ENCODE results near the gene MOSMO. TPM values are rescaled to one million over a fixed set of nuclear protein-coding genes. Genes with fewer than 3 reads are reported as not detected.

The MOSMO gene
- total and polyA plus RNA-seq, 9 of the 15 experiments (the other 6 are each of a cell fraction or from before 2014, with no cell fraction given) = 1.9 to 13.3 (median 7.7) TPM

- intact Hi-C loops (cut with micrococcal nuclease) = no loop called here
- Histone ChIP-seq H3K4me3 (no peak overlapping the region), H3K27ac (ENCODE audit: extremely low read depth, low read depth, low read length) (no peak overlapping the region), H2AFZ (ENCODE audit: low read depth, low read length) (no peak overlapping the region), H3K36me3 (ENCODE audit: control insufficient read depth, insufficient read depth, low read length) (no peaks in the 10 kb centered on the region), H3K27me3 (ENCODE audit: control insufficient read depth in 2 of 2, insufficient read depth in 2 of 2, low read length in 2 of 2) (peaks cover 0 to 4% of the 10 kb centered on the region in 2 experiments; a peak in 2 of 5 replicates), H3K9ac (ENCODE audit: insufficient read depth in 1 of 2, low read depth in 2 of 2, low read length in 2 of 2) (no peak overlapping the region), H3K4me2 (ENCODE audit: insufficient read depth, low read length) (no peak overlapping the region), H4K20me1 (replicated peaks; ENCODE audit: control insufficient read depth, insufficient read depth, low read length) (no peaks in the 10 kb centered on the region), H3K9me3 (replicated peaks; ENCODE audit: control insufficient read depth, insufficient read depth, low read depth, low read length) (no peaks in the 10 kb centered on the region), H3K4me1 (replicated peaks in 1 of 2; ENCODE audit: control insufficient read depth in 2 of 2, insufficient read depth in 2 of 2, low read length in 2 of 2) (peaks cover 7 to 23% of the 10 kb centered on the region in 2 experiments; a peak in 4 of 5 replicates), H3K79me2 (ENCODE audit: control insufficient read depth, insufficient read depth, low read length) (peaks cover 12% of the 10 kb centered on the region), H3K9me1 (ENCODE audit: control insufficient read depth, insufficient read depth, low read length) (no peaks in the 10 kb centered on the region)
- 10% methylated on average over 3 of the region's 3 CpGs for WGBS (ENCODE audit: insufficient coverage, low coverage, missing lambda C conversion rate)
- TF ChIP-seq MLLT1 (IDR thresholded peaks at IDR 0.05) (no peak), FOXK1 (CRISPR knock-in tag; IDR thresholded peaks at IDR 0.05; ENCODE audit: borderline replicate concordance) (no peak), MEIS2 (IDR thresholded peaks at IDR 0.05; ENCODE audit: partially characterized antibody) (peak; percentile 26), ZNF41 (CRISPR knock-in tag; conservative IDR thresholded peaks at IDR 0.05) (no peak), ZNF551 (CRISPR knock-in tag; IDR thresholded peaks at IDR 0.05) (no peak), PRMT5 (CRISPR knock-in tag; IDR thresholded peaks at IDR 0.05) (no peak), MYC (IDR thresholded peaks at IDR 0.05; ENCODE audit: low read depth, low read length) (no peak), MYC (CRISPR knock-in tag; IDR thresholded peaks at IDR 0.05; ENCODE audit: borderline replicate concordance, low read depth) (no peak), ZFX (CRISPR knock-in tag; IDR thresholded peaks at IDR 0.05) (no peak)
- TF ChIP-seq, protein P1, sequence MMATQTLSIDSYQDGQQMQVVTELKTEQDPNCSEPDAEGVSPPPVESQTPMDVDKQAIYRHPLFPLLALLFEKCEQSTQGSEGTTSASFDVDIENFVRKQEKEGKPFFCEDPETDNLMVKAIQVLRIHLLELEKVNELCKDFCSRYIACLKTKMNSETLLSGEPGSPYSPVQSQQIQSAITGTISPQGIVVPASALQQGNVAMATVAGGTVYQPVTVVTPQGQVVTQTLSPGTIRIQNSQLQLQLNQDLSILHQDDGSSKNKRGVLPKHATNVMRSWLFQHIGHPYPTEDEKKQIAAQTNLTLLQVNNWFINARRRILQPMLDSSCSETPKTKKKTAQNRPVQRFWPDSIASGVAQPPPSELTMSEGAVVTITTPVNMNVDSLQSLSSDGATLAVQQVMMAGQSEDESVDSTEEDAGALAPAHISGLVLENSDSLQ (IDR thresholded peaks at IDR 0.05) = peak; percentile 32; the same call in 1 of the 2 replicates
- ATAC-seq = no peak
- in situ Hi-C loops (cut with MboI) = no loop called here
- no peak for FAIRE-seq
- DNase-seq (ENCODE audit: extremely low read depth in 1 of 4, low spot score in 3 of 4) = no peak
- no TSS peak for BruUV-seq (replicated peaks)
- ChIA-PET CTCF (ENCODE audit: low intra/inter-chr PET ratio) (interaction anchor here (0.6 kb wide), 1 partner anchor 45 kb away, joined by 3 read pairs; no protein-coding TSS in a partner anchor), POLR2A (interaction anchor here (0.7 to 1.0 kb wide), 3 partner anchors 10 to 184 kb away, joined by 3 to 4 read pairs (median 3); no protein-coding TSS in a partner anchor)
Observed at GRCh38 chr16:22004341-22004740, 3.6 kb upstream of the MOSMO start.
